ENCODE results near the gene FERMT2. TPM values are rescaled to one million over a fixed set of nuclear protein-coding genes. Genes with fewer than 3 reads are reported as not detected.
A peak's percentile ranks its signal among the peaks of the same experiment; 100 is the strongest.

Gene FERMT2
- total and polyA plus RNA-seq, 9 of the 15 experiments (the other 6 are each of a cell fraction or from before 2014, with no cell fraction given), result 0.10 to 1.3 (median 0.40) TPM

DNA sequence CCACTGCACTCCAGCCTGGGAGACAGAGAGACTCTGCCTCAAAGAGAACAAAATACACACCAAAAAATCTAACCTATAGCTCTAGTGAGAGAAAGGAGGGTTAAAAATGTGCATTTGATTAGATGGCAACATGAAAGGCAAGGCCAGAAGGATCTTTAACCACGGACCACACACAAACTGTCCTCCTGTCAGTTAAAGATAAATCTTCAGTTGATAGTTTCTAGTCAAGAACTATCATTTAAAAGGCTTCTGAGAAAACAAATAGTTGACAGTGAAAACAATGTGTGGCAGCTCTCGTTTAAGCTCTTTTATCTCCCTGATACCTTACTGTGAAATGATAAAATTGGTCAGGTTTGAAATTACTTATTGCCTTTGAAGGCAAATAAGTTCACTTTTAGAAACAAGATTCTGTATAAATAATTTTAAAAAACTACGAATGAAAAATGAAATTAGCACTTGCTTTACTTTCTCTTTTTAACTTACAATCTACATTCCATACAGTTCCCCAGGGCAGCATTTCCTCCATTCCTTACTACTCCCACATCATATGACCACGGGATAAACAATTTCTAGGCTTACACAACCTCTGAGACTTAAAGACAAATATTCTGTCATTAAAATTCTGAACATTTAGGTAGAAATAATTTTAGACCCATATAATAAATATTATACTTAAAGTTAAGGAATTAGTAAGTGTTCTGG is 88.1 kb downstream of the FERMT2 start:
- Histone ChIP-seq H3K4me1 (replicated peaks in 1 of 2; ENCODE audit: control insufficient read depth in 2 of 2, insufficient read depth in 2 of 2, low read length in 2 of 2) (no peaks in the 10 kb centered on the region), H3K79me2 (ENCODE audit: control insufficient read depth, insufficient read depth, low read length) (no peaks in the 10 kb centered on the region), H3K9me1 (ENCODE audit: control insufficient read depth, insufficient read depth, low read length) (no peaks in the 10 kb centered on the region), H3K36me3 (ENCODE audit: control insufficient read depth, insufficient read depth, low read length) (no peaks in the 10 kb centered on the region), H3K9me3 (replicated peaks; ENCODE audit: control insufficient read depth, insufficient read depth, low read depth, low read length) (no peaks in the 10 kb centered on the region), H2AFZ (ENCODE audit: low read depth, low read length) (no peak overlapping the region), H3K4me3 (no peak overlapping the region), H3K27me3 (ENCODE audit: control insufficient read depth in 2 of 2, insufficient read depth in 2 of 2, low read length in 2 of 2) (no peaks in the 10 kb centered on the region), H3K4me2 (ENCODE audit: insufficient read depth, low read length) (no peak overlapping the region), H3K27ac (ENCODE audit: extremely low read depth, low read depth, low read length) (no peak overlapping the region), H3K9ac (ENCODE audit: insufficient read depth in 1 of 2, low read depth in 2 of 2, low read length in 2 of 2) (no peak overlapping the region), H4K20me1 (replicated peaks; ENCODE audit: control insufficient read depth, insufficient read depth, low read length) (no peaks in the 10 kb centered on the region)
- WGBS (ENCODE audit: insufficient coverage, low coverage, missing lambda C conversion rate), result 2% methylated on average over 4 of the region's 4 CpGs
- CTCF ChIA-PET (ENCODE audit: low intra/inter-chr PET ratio), result no interaction called here
- no peak for ATAC-seq
- no peak for FAIRE-seq
- no peak for DNase-seq (ENCODE audit: extremely low read depth in 1 of 4, low spot score in 3 of 4)
- TF ChIP-seq TAF15 (IDR thresholded peaks at IDR 0.05; ENCODE audit: low read depth, low read length) (no peak), MEIS2 (IDR thresholded peaks at IDR 0.05; ENCODE audit: partially characterized antibody) (peak; percentile 7)
- in situ Hi-C loops (cut with MboI) (no loop called here), intact Hi-C loops (cut with micrococcal nuclease) (no loop called here)
- no TSS peak for BruUV-seq (replicated peaks)
- POLR2A ChIA-PET, result interaction anchor here (0.7 kb wide), 1 partner anchor 12 kb away, joined by 3 read pairs; no protein-coding TSS in a partner anchor

DNA sequence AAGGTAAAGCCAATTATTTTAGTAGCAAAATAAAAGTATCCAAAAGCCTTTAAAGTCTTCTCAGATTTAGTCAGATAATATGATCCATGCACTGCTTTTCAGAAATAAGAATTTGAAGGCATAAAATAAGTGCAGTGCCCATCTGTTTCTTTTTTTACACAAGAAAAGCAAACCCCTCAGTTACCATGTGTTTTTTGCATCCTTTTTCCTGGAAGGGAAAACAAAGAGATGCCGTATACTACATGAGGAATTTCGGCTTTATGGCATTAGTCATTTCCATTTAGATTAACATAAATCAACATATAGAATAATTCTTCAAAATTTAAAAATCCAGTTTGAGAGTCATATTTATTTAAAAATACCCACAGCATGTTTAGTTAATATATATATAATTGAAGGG is 89.4 kb downstream of the FERMT2 start:
- ChIA-PET CTCF (ENCODE audit: low intra/inter-chr PET ratio) (no interaction called here), POLR2A (no interaction called here)
- no peak for ATAC-seq
- Histone ChIP-seq H3K36me3 (ENCODE audit: control insufficient read depth, insufficient read depth, low read length) (no peaks in the 10 kb centered on the region), H2AFZ (ENCODE audit: low read depth, low read length) (no peak overlapping the region), H3K4me3 (no peak overlapping the region), H3K9ac (ENCODE audit: insufficient read depth in 1 of 2, low read depth in 2 of 2, low read length in 2 of 2) (no peak overlapping the region), H3K79me2 (ENCODE audit: control insufficient read depth, insufficient read depth, low read length) (no peaks in the 10 kb centered on the region), H4K20me1 (replicated peaks; ENCODE audit: control insufficient read depth, insufficient read depth, low read length) (no peaks in the 10 kb centered on the region), H3K9me1 (ENCODE audit: control insufficient read depth, insufficient read depth, low read length) (no peaks in the 10 kb centered on the region), H3K4me1 (replicated peaks in 1 of 2; ENCODE audit: control insufficient read depth in 2 of 2, insufficient read depth in 2 of 2, low read length in 2 of 2) (no peaks in the 10 kb centered on the region), H3K27ac (ENCODE audit: extremely low read depth, low read depth, low read length) (no peak overlapping the region), H3K9me3 (replicated peaks; ENCODE audit: control insufficient read depth, insufficient read depth, low read depth, low read length) (no peaks in the 10 kb centered on the region), H3K27me3 (ENCODE audit: control insufficient read depth in 2 of 2, insufficient read depth in 2 of 2, low read length in 2 of 2) (no peaks in the 10 kb centered on the region), H3K4me2 (ENCODE audit: insufficient read depth, low read length) (no peak overlapping the region)
- intact Hi-C loops (cut with micrococcal nuclease) (no loop called here), in situ Hi-C loops (cut with MboI) (no loop called here)
- WGBS (ENCODE audit: insufficient coverage, low coverage, missing lambda C conversion rate), result 21% methylated on average over 2 of the region's 2 CpGs
- BruUV-seq (replicated peaks), result no TSS peak
- no peak for DNase-seq (ENCODE audit: extremely low read depth in 1 of 4, low spot score in 3 of 4)
- FAIRE-seq, result no peak
- TF ChIP-seq, protein P1, sequence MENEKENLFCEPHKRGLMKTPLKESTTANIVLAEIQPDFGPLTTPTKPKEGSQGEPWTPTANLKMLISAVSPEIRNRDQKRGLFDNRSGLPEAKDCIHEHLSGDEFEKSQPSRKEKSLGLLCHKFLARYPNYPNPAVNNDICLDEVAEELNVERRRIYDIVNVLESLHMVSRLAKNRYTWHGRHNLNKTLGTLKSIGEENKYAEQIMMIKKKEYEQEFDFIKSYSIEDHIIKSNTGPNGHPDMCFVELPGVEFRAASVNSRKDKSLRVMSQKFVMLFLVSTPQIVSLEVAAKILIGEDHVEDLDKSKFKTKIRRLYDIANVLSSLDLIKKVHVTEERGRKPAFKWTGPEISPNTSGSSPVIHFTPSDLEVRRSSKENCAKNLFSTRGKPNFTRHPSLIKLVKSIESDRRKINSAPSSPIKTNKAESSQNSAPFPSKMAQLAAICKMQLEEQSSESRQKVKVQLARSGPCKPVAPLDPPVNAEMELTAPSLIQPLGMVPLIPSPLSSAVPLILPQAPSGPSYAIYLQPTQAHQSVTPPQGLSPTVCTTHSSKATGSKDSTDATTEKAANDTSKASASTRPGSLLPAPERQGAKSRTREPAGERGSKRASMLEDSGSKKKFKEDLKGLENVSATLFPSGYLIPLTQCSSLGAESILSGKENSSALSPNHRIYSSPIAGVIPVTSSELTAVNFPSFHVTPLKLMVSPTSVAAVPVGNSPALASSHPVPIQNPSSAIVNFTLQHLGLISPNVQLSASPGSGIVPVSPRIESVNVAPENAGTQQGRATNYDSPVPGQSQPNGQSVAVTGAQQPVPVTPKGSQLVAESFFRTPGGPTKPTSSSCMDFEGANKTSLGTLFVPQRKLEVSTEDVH (IDR thresholded peaks at IDR 0.05; ENCODE audit: low read depth, partially characterized antibody), result no peak
- TF ChIP-seq, protein P2, sequence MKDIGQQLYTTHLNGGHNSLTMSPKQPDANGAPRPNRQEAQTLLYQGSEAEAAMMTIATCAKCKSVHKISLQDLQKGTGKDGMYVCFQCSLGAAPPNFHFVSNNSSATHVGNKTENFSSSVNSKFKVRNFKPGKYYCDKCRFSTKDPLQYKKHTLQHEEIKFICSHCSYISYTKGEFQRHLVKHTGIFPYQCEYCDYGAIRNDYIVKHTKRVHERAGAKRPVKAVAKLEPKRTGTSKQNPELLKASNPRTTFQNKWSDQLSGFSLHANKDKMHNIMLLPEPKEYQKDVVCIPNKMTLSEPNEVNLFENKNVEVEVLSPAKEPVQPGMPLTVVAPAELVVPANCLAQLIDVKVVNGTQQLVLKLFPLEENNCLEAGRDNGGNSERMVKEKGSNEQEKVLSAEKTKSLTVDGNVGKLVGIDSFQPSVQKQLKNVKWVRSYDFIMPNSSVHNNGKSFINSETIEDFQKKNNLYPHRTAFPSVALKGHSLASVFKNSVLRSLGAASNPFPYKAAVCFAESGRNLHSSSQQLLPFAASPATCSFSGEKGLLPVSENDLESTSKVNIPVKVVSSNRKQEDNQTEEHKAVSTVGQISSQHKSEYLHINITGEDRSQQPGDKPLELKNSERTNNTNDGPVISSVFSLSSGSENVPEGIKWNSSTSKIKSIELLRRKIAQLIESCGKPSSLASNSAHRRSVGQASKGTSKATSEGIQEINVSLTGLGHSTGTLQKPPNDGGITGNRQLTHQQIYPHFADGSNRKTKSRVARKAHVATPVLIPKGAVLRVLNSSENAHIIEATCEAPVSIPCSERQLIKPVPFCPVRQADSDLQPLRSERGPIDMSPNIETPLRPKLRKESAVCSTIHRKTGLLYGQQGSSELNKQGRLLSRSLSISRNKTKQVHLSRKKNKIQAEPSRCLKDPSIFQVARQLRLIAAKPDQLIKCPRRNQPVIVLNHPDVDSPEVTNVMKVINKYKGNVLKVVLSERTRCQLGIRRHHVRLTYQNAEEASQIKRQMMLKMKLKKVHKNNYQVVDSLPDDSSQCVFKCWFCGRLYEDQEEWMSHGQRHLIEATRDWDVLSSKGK (CRISPR knock-in tag; IDR thresholded peaks at IDR 0.05), result no peak
- TF ChIP-seq TAF1 (IDR thresholded peaks at IDR 0.05; ENCODE audit: control insufficient read depth, extremely low read depth, insufficient read depth, low read length, severe bottlenecking), result no peak
- TF ChIP-seq NFE2 (IDR thresholded peaks at IDR 0.05; ENCODE audit: low read depth), result no peak

Measured in K562 (cell line).